ENCODE data around the gene FBXO34.

Gene FBXO34

DNA sequence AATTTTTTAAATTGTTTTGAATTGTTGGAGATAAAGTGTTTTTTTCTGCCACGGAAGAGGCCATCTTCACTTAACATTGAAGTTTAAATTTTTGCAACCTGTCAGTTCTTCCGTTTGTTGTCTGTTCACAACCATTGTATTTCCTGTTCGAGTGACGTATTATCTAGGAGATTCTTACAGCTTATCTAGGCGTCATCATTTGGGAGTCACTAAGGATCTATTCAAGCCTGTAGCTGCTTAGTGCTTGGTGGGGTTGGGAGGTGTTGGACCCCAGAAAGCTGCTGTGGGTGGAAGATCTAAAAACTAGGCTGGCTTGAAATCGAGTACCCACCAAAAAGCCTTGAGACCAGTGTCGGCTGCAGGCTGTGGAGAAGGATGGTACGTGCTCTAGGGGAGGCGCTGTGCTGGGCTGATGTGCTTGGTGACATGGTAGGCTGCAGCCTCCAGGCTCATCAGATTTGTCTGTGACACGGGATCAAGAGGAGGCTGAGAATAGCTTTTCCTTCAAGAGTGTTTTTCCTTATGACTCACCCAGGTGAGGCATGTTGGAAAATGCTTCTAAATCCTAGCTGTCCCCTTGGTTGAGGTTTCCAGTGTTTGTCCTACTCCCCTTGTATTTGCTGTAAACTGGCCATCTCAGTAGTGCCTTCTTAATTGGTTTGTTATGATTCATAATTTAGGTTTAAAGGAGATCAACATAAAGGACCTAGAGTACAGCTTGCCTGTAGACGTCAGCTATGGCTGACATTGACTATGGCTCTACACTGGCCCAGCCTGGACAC lies 82.7 kb downstream of the FBXO34 start:
- no peak overlapping the region for H4K91ac ChIP-seq (ENCODE audit: low read depth, low read length)
- no peak overlapping the region for H2BK5ac ChIP-seq (ENCODE audit: low read depth, low read length, poor library complexity)
- no peaks in the 10 kb centered on the region for H3K4me1 ChIP-seq (ENCODE audit: control insufficient read depth in 1 of 2, insufficient read depth in 2 of 2, low read length in 2 of 2)
- H3K23ac ChIP-seq (ENCODE audit: low read length) = no peak overlapping the region
- H3K4me3 ChIP-seq (ENCODE audit: low read depth, low read length) = no peak overlapping the region
- H3K18ac ChIP-seq (ENCODE audit: low read length) = no peak overlapping the region
- H3K4ac ChIP-seq (ENCODE audit: low read depth, low read length) = no peak overlapping the region
- H3K79me2 ChIP-seq (ENCODE audit: control insufficient read depth, insufficient read depth, low read length, poor library complexity) = peaks cover 1% of the 10 kb centered on the region
- H2BK120ac ChIP-seq (ENCODE audit: insufficient read depth, low read length, poor library complexity) = no peak overlapping the region
- no peaks in the 10 kb centered on the region for H3K79me1 ChIP-seq (ENCODE audit: low read length)
- no peak overlapping the region for H4K12ac ChIP-seq (ENCODE audit: low read depth, low read length)
- no peaks in the 10 kb centered on the region for H3K9me3 ChIP-seq (ENCODE audit: insufficient read depth, low read depth, low read length)
- H2BK12ac ChIP-seq (ENCODE audit: low read length) = no peak overlapping the region
- H3K27me3 ChIP-seq (ENCODE audit: insufficient read depth, low read length) = no peaks in the 10 kb centered on the region
- H2AFZ ChIP-seq (ENCODE audit: insufficient read depth, low read length, poor library complexity) = no peak overlapping the region
- H3K14ac ChIP-seq (ENCODE audit: low read length) = no peak overlapping the region
- no peak overlapping the region for H4K8ac ChIP-seq (ENCODE audit: low read depth, low read length)
- no peak overlapping the region for H3K27ac ChIP-seq (ENCODE audit: low read depth, low read length)
- H2AK5ac ChIP-seq (ENCODE audit: low read length) = no peak overlapping the region
- peaks cover 13 to 29% of the 10 kb centered on the region in 2 experiments for H3K36me3 ChIP-seq (ENCODE audit: control insufficient read depth in 1 of 2, insufficient read depth in 2 of 2, low read length in 2 of 2)
- no peak overlapping the region for H3K9ac ChIP-seq (ENCODE audit: low read length)
- H3K4me2 ChIP-seq (ENCODE audit: low read length) = no peak overlapping the region
- WGBS (ENCODE audit: extremely low coverage, insufficient coverage, insufficient read length) = no CpG with 5 or more reads among the region's 11 CpGs
- peak in 1 of 2 donors; percentile 54 for DNase-seq

DNA sequence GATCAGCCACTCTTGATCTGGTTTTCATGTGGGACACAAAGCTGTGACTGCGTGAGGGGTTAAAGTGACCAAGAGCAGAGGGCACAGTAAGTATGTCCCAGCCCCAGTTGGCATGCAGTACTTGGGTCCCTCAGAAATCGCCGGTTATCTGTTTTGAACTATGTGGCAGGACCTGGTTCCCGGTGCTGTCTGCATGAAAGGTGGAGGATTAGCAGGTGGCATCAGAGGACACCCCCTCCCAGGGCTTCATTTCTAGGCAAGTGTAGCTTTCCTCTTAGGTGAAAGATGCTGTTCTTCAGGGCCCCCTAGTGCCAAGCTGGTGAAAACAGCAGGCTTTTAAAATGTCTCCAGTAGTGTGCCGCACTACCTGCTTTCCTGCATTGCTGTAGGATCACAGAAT lies 83.3 kb downstream of the FBXO34 start:
- Histone ChIP-seq H3K4me2 (ENCODE audit: low read length) (no peak overlapping the region), H2BK12ac (ENCODE audit: low read length) (no peak overlapping the region), H2AFZ (ENCODE audit: insufficient read depth, low read length, poor library complexity) (no peak overlapping the region), H3K23ac (ENCODE audit: low read length) (no peak overlapping the region), H2BK120ac (ENCODE audit: insufficient read depth, low read length, poor library complexity) (no peak overlapping the region), H3K79me2 (ENCODE audit: control insufficient read depth, insufficient read depth, low read length, poor library complexity) (peaks cover 1% of the 10 kb centered on the region), H3K79me1 (ENCODE audit: low read length) (no peaks in the 10 kb centered on the region), H3K4ac (ENCODE audit: low read depth, low read length) (no peak overlapping the region), H4K12ac (ENCODE audit: low read depth, low read length) (no peak overlapping the region), H2BK5ac (ENCODE audit: low read depth, low read length, poor library complexity) (no peak overlapping the region), H3K9ac (ENCODE audit: low read length) (no peak overlapping the region), H4K91ac (ENCODE audit: low read depth, low read length) (no peak overlapping the region), H2AK5ac (ENCODE audit: low read length) (no peak overlapping the region), H3K27me3 (ENCODE audit: insufficient read depth, low read length) (no peaks in the 10 kb centered on the region), H3K18ac (ENCODE audit: low read length) (no peak overlapping the region), H3K4me1 (ENCODE audit: control insufficient read depth in 1 of 2, insufficient read depth in 2 of 2, low read length in 2 of 2) (no peaks in the 10 kb centered on the region), H3K9me3 (ENCODE audit: insufficient read depth, low read depth, low read length) (no peaks in the 10 kb centered on the region), H3K14ac (ENCODE audit: low read length) (no peak overlapping the region), H3K36me3 (ENCODE audit: control insufficient read depth in 1 of 2, insufficient read depth in 2 of 2, low read length in 2 of 2) (peaks cover 13 to 29% of the 10 kb centered on the region in 2 experiments), H4K8ac (ENCODE audit: low read depth, low read length) (no peak overlapping the region), H3K4me3 (ENCODE audit: low read depth, low read length) (no peak overlapping the region), H3K27ac (ENCODE audit: low read depth, low read length) (no peak overlapping the region)
- DNase-seq = peak; percentile 35 to 69
- WGBS (ENCODE audit: extremely low coverage, insufficient coverage, insufficient read length) = no CpG with 5 or more reads among the region's 5 CpGs

DNA sequence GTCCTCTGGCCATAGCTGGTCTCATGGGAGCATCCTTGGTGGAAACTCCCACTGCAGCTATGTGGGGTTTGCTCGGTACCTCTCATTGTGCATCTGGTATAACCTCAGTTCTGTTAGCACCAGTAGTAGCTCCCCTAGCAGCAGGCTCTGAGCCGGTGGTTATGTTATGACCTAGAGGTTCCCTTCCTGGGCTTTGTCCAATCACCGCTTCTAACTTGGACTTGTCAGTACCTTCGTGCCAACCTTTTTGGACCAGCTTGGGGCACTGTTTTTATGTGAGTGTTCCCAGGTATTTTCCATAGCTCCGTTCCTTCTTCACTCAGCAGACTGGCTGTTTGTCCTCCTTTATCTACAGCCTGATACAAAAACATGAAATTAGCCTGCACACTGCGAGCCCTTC lies 84.7 kb downstream of the FBXO34 start:
- Histone ChIP-seq H4K8ac (ENCODE audit: low read depth, low read length) (no peak overlapping the region), H2BK12ac (ENCODE audit: low read length) (no peak overlapping the region), H3K4me2 (ENCODE audit: low read length) (no peak overlapping the region), H3K79me2 (ENCODE audit: control insufficient read depth, insufficient read depth, low read length, poor library complexity) (no peaks in the 10 kb centered on the region), H2AFZ (ENCODE audit: insufficient read depth, low read length, poor library complexity) (no peak overlapping the region), H3K4me3 (ENCODE audit: low read depth, low read length) (no peak overlapping the region), H4K12ac (ENCODE audit: low read depth, low read length) (no peak overlapping the region), H3K9ac (ENCODE audit: low read length) (no peak overlapping the region), H3K79me1 (ENCODE audit: low read length) (no peaks in the 10 kb centered on the region), H3K14ac (ENCODE audit: low read length) (no peak overlapping the region), H2BK120ac (ENCODE audit: insufficient read depth, low read length, poor library complexity) (no peak overlapping the region), H3K4me1 (ENCODE audit: control insufficient read depth in 1 of 2, insufficient read depth in 2 of 2, low read length in 2 of 2) (no peaks in the 10 kb centered on the region), H3K36me3 (ENCODE audit: control insufficient read depth in 1 of 2, insufficient read depth in 2 of 2, low read length in 2 of 2) (peaks cover 11 to 24% of the 10 kb centered on the region in 2 experiments), H2AK5ac (ENCODE audit: low read length) (no peak overlapping the region), H4K91ac (ENCODE audit: low read depth, low read length) (no peak overlapping the region), H3K27ac (ENCODE audit: low read depth, low read length) (no peak overlapping the region), H3K9me3 (ENCODE audit: insufficient read depth, low read depth, low read length) (no peaks in the 10 kb centered on the region), H3K4ac (ENCODE audit: low read depth, low read length) (no peak overlapping the region), H3K23ac (ENCODE audit: low read length) (no peak overlapping the region), H2BK5ac (ENCODE audit: low read depth, low read length, poor library complexity) (no peak overlapping the region), H3K18ac (ENCODE audit: low read length) (no peak overlapping the region), H3K27me3 (ENCODE audit: insufficient read depth, low read length) (no peaks in the 10 kb centered on the region)
- no CpG with 5 or more reads among the region's 6 CpGs for WGBS (ENCODE audit: extremely low coverage, insufficient coverage, insufficient read length)
- no peak for DNase-seq

DNA sequence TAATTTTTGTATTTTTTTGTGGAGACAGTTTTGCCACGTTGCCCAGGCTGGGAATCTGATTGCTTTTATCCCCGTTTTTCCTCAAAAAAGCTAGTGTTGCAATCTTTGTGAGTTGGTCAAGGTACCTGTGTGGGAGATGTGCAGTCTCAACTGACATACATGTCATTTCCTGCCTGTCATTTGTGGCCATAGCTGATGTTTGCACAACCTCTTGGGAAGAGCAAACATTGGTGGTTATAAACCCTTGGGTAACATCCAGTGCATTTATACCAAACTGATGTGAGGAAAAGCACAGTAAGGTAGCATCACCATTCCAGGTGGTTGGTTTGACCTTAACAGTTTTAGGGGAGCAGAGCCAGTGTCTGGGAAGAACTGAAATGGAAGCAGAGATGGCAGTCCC lies 85.7 kb downstream of the FBXO34 start:
- H3K27me3 ChIP-seq (ENCODE audit: insufficient read depth, low read length) = no peaks in the 10 kb centered on the region
- H2AK5ac ChIP-seq (ENCODE audit: low read length) = no peak overlapping the region

More for the DNA sequence above, 85.7 kb downstream of the FBXO34 start:
- no peak overlapping the region for H3K4ac ChIP-seq (ENCODE audit: low read depth, low read length)
- no peak overlapping the region for H3K14ac ChIP-seq (ENCODE audit: low read length)
- H3K27ac ChIP-seq (ENCODE audit: low read depth, low read length) = no peak overlapping the region
- no peak overlapping the region for H3K4me3 ChIP-seq (ENCODE audit: low read depth, low read length)
- peaks cover 6 to 15% of the 10 kb centered on the region in 2 experiments for H3K36me3 ChIP-seq (ENCODE audit: control insufficient read depth in 1 of 2, insufficient read depth in 2 of 2, low read length in 2 of 2)
- H2BK5ac ChIP-seq (ENCODE audit: low read depth, low read length, poor library complexity) = no peak overlapping the region
- H3K79me1 ChIP-seq (ENCODE audit: low read length) = no peaks in the 10 kb centered on the region
- no peak overlapping the region for H3K23ac ChIP-seq (ENCODE audit: low read length)
- H3K4me2 ChIP-seq (ENCODE audit: low read length) = no peak overlapping the region
- H3K4me1 ChIP-seq (ENCODE audit: control insufficient read depth in 1 of 2, insufficient read depth in 2 of 2, low read length in 2 of 2) = no peaks in the 10 kb centered on the region
- H2BK12ac ChIP-seq (ENCODE audit: low read length) = no peak overlapping the region
- H3K9ac ChIP-seq (ENCODE audit: low read length) = no peak overlapping the region
- no peak for DNase-seq
- no peak overlapping the region for H2AFZ ChIP-seq (ENCODE audit: insufficient read depth, low read length, poor library complexity)
- no peaks in the 10 kb centered on the region for H3K79me2 ChIP-seq (ENCODE audit: control insufficient read depth, insufficient read depth, low read length, poor library complexity)
- no peak overlapping the region for H4K8ac ChIP-seq (ENCODE audit: low read depth, low read length)
- H3K18ac ChIP-seq (ENCODE audit: low read length) = no peak overlapping the region
- no peak overlapping the region for H4K12ac ChIP-seq (ENCODE audit: low read depth, low read length)
- no peaks in the 10 kb centered on the region for H3K9me3 ChIP-seq (ENCODE audit: insufficient read depth, low read depth, low read length)
- no CpG with 5 or more reads among the region's 2 CpGs for WGBS (ENCODE audit: extremely low coverage, insufficient coverage, insufficient read length)
- no peak overlapping the region for H2BK120ac ChIP-seq (ENCODE audit: insufficient read depth, low read length, poor library complexity)
- H4K91ac ChIP-seq (ENCODE audit: low read depth, low read length) = no peak overlapping the region

Measured in trophoblast cell (in vitro differentiated cells and primary cell).